Measurements from ENCODE around the gene NRTN. TPM values are rescaled to one million over a fixed set of nuclear protein-coding genes. Genes with fewer than 3 reads are reported as not detected.

Gene NRTN
- total and polyA plus RNA-seq, 2 of the 13 experiments (the other 11 are each of a cell fraction or from before 2014, with no cell fraction given): 4.1 to 5.3 TPM

DNA sequence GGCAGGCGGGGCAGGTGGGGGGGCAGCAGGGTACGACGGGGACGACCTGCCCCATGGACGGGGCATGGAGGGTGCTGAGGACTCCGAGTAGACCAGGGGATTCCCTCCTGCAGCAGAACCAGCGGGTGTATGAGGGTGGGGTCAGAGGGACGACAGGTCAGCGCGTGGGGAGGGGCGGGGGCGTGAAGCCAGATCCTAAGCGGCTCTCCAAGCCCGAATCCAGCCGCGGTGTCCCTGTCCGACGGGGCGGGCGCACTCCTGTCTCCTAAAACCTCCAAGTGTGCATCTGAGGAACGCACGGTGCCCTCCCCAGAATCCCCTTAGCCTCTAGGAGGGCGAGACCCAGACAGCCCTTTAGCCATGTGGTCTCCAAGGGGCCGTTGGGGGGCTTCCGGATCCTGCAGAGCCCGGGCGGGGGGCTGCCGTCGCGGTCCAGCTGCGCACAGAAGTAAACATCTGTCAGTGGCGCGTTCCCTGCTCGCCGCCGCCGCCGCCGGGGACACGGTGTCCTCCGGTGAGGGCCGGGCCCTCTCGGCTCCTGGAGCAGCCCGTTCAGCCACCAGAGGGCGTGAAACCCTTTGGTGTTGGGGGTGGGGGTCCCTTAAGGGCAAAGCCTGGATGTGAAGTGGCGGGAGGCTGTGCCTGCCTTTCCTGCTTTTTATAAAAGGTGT lies 730 bp downstream of the NRTN start (continued):
- no peak for TF ChIP-seq ZNF841 (CRISPR knock-in tag; IDR thresholded peaks at IDR 0.05; ENCODE audit: borderline replicate concordance)
- TF ChIP-seq KDM2A (CRISPR knock-in tag; IDR thresholded peaks at IDR 0.05; ENCODE audit: borderline replicate concordance, low read depth): peak; percentile 84
- no peak for TF ChIP-seq ZNF460 (CRISPR knock-in tag; IDR thresholded peaks at IDR 0.05; ENCODE audit: borderline replicate concordance)
- no peak for TF ChIP-seq ZBTB43 (CRISPR knock-in tag; conservative IDR thresholded peaks at IDR 0.05)
- 0 out of 2 replicates have a peak, but pooled peaks have one; percentile 38 for TF ChIP-seq ZNF274 (CRISPR knock-in tag; IDR thresholded peaks at IDR 0.05)
- no peak for TF ChIP-seq MATR3 (CRISPR knock-in tag; IDR thresholded peaks at IDR 0.05)
- TF ChIP-seq ZNF777 (CRISPR knock-in tag; IDR thresholded peaks at IDR 0.05): peak; percentile 98
- TF ChIP-seq ZNF782 (CRISPR knock-in tag; IDR thresholded peaks at IDR 0.05; ENCODE audit: borderline replicate concordance): no peak
- TF ChIP-seq, protein P1, sequence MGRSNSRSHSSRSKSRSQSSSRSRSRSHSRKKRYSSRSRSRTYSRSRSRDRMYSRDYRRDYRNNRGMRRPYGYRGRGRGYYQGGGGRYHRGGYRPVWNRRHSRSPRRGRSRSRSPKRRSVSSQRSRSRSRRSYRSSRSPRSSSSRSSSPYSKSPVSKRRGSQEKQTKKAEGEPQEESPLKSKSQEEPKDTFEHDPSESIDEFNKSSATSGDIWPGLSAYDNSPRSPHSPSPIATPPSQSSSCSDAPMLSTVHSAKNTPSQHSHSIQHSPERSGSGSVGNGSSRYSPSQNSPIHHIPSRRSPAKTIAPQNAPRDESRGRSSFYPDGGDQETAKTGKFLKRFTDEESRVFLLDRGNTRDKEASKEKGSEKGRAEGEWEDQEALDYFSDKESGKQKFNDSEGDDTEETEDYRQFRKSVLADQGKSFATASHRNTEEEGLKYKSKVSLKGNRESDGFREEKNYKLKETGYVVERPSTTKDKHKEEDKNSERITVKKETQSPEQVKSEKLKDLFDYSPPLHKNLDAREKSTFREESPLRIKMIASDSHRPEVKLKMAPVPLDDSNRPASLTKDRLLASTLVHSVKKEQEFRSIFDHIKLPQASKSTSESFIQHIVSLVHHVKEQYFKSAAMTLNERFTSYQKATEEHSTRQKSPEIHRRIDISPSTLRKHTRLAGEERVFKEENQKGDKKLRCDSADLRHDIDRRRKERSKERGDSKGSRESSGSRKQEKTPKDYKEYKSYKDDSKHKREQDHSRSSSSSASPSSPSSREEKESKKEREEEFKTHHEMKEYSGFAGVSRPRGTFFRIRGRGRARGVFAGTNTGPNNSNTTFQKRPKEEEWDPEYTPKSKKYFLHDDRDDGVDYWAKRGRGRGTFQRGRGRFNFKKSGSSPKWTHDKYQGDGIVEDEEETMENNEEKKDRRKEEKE (IDR thresholded peaks at IDR 0.05): no peak
- no peak; the same call in 1 of the 2 replicates for TF ChIP-seq BCL3 (CRISPR knock-in tag; IDR thresholded peaks at IDR 0.05)
- TF ChIP-seq ZNF496 (CRISPR knock-in tag; IDR thresholded peaks at IDR 0.05; ENCODE audit: insufficient replicate concordance): no peak
- TF ChIP-seq ZNF784 (CRISPR knock-in tag; IDR thresholded peaks at IDR 0.05; ENCODE audit: borderline replicate concordance): no peak
- TF ChIP-seq SMAD3 (CRISPR knock-in tag; IDR thresholded peaks at IDR 0.05): no peak
- TF ChIP-seq CBX5 (CRISPR knock-in tag; IDR thresholded peaks at IDR 0.05; ENCODE audit: borderline replicate concordance): peak; percentile 81; the same call in 1 of the 2 replicates
- no peak for TF ChIP-seq LCORL (IDR thresholded peaks at IDR 0.05)
- TF ChIP-seq LCORL (CRISPR knock-in tag; IDR thresholded peaks at IDR 0.05): peak; percentile 76
- TF ChIP-seq PAX8 (CRISPR knock-in tag; IDR thresholded peaks at IDR 0.05; ENCODE audit: borderline replicate concordance): no peak
- TF ChIP-seq, protein P2, sequence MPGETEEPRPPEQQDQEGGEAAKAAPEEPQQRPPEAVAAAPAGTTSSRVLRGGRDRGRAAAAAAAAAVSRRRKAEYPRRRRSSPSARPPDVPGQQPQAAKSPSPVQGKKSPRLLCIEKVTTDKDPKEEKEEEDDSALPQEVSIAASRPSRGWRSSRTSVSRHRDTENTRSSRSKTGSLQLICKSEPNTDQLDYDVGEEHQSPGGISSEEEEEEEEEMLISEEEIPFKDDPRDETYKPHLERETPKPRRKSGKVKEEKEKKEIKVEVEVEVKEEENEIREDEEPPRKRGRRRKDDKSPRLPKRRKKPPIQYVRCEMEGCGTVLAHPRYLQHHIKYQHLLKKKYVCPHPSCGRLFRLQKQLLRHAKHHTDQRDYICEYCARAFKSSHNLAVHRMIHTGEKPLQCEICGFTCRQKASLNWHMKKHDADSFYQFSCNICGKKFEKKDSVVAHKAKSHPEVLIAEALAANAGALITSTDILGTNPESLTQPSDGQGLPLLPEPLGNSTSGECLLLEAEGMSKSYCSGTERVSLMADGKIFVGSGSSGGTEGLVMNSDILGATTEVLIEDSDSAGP (CRISPR knock-in tag; IDR thresholded peaks at IDR 0.05; ENCODE audit: borderline replicate concordance): peak; percentile 93
- TF ChIP-seq E2F5 (CRISPR knock-in tag; conservative IDR thresholded peaks at IDR 0.05): no peak
- TF ChIP-seq MYC (CRISPR knock-in tag; IDR thresholded peaks at IDR 0.05; ENCODE audit: borderline replicate concordance): peak; percentile 71
- TF ChIP-seq NCOA1 (CRISPR knock-in tag; IDR thresholded peaks at IDR 0.05): no peak
